GM08714 (cell line): ENCODE data around the gene RASL10B.

Experiments
- H3K4me3 ChIP-seq: fragments of 200-500 bp; sonication (Bioruptor generic); 2 replicates; pipeline ENCODE4 v1.5.1; 2014; ENCODE audit warnings: mild to moderate bottlenecking, low read length, inconsistent platforms
- ZNF274 ChIP-seq: IDR thresholded peaks from 2 replicates; pipeline ENCODE4 v1.6.1; 2012; ENCODE audit warnings: mild to moderate bottlenecking, low read depth, low read length

The RASL10B gene

GRCh38 chr17:35729405-35729833, 2.0 kb upstream of the RASL10B start:
- no peak overlapping the region for H3K4me3 ChIP-seq
- TF ChIP-seq ZNF274 = no peak

GRCh38 chr17:35730400-35731005, 936 bp upstream of the RASL10B start:
- no peak overlapping the region for H3K4me3 ChIP-seq
- no peak for TF ChIP-seq ZNF274

- no peak for TF ChIP-seq ZNF274
- no peak overlapping the region for H3K4me3 ChIP-seq
Observed at GRCh38 chr17:35731917-35732805, 722 bp downstream of the RASL10B start.

GRCh38 chr17:35732806-35733136, 1.3 kb downstream of the RASL10B start:
- H3K4me3 ChIP-seq = no peak overlapping the region
- TF ChIP-seq ZNF274 = no peak

- H3K4me3 ChIP-seq = no peak overlapping the region
- TF ChIP-seq ZNF274 = no peak
Observed at GRCh38 chr17:35733366-35733765, 1.9 kb downstream of the RASL10B start.

DNA sequence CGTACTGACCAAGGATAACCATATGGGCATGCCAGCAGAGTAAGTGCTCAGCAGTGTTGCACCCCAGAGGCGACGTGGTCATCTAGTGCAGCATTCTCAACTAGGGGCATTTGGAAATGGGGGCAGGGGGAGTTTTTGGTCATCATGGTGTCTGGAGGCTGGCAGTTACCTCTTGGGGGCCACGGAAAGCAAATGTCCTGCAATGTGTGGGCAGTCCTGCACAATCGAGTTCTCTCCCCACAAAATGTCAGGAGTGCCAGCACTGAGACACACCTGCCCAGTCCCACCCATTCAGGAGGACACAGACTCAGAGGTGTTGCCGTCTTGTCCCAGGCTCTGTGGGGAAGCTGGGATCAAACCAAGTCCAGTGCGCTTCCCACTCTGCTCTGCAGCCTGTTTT, 3.0 kb downstream of the RASL10B start:
- no peak for TF ChIP-seq ZNF274

DNA sequence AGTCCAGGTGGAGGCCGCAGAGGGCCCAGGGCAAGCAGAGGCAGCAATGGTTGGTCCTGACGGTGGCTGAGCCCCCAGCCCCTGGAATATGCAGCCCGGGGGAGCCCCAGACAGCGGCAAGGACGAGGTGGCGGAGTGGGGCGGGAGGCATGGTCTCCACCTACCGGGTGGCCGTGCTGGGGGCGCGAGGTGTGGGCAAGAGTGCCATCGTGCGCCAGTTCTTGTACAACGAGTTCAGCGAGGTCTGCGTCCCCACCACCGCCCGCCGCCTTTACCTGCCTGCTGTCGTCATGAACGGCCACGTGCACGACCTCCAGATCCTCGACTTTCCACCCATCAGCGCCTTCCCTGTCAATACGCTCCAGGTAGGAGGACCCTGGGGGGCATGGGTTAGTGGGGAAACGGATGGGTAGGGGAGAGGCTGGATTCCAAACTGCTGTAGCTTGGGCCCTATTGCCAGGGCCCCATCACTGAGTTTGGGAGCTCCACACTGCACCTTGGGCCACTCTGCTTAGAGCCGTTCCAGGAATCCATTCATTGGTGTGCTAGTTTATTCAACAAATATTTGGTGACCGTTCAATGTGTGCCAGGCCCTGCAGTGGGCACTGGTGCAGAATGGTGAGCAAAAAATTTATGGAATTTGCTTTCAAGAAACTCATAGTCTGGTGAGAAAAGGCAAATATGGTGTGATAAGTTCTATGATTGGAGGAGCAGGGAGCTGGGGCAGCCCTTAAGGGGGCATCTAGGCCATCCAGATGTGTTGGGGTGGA, 3.8 kb downstream of the RASL10B start:
- no peak overlapping the region for H3K4me3 ChIP-seq
- no peak for TF ChIP-seq ZNF274

More for the DNA sequence above, 3.0 kb downstream of the RASL10B start:
- no peak overlapping the region for H3K4me3 ChIP-seq

DNA sequence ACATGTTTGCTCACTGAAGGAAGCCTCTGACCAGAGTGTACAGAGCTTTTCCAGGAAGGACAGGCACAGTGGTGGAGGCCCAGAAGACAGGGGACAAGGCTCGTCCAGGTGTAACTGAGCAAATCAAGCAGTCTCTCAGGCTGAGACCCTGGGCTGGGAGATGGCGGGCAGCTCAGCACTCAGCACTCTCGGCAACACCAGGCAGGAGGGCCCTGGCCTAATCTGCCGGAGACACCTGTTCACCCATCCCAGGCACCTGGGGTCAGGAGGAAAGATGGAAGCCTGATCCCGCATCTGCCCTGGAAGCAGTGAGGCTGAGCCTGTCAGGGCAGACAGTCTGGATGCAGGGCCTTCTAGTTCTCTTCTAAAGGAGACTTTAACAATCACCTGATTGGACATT, 4.8 kb downstream of the RASL10B start:
- no peak overlapping the region for H3K4me3 ChIP-seq
- TF ChIP-seq ZNF274 = no peak

GRCh38 chr17:35738519-35739133, 7.2 kb downstream of the RASL10B start:
- H3K4me3 ChIP-seq = no peak overlapping the region
- no peak for TF ChIP-seq ZNF274

- TF ChIP-seq ZNF274 = no peak
- no peak overlapping the region for H3K4me3 ChIP-seq
Observed at GRCh38 chr17:35740216-35740615, 8.8 kb downstream of the RASL10B start.

GRCh38 chr17:35740997-35741931, 9.8 kb downstream of the RASL10B start:
- H3K4me3 ChIP-seq = no peak overlapping the region; the same call in 1 of the 2 replicates
- no peak for TF ChIP-seq ZNF274

DNA sequence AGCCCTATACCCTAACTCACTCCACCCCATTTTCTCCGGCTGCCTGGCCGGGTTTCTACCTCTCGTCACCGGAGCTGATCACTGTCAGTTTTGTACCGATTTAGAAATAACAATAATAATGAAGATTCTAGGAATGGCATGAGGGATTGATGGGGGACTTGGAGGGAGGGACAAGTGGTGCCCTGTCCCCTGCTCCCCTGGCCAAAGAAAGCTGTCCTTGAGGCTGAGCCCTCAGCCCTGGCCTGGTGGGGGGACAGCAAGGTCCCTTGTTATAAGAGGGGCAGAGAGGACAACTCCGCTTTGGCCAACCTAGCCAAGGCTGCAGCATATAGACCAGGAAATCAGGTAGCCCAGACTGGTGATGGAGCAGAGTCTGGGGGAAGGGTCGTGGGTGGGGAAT, 11.1 kb downstream of the RASL10B start:
- no peak for TF ChIP-seq ZNF274
- H3K4me3 ChIP-seq = no peak overlapping the region

- no peak for TF ChIP-seq ZNF274
- no peak overlapping the region for H3K4me3 ChIP-seq
Observed at GRCh38 chr17:35742896-35743477, 11.5 kb downstream of the RASL10B start.
